OCI-LY7 (cell line): ENCODE data around the gene CARD10. TPM values are rescaled to one million over a fixed set of nuclear protein-coding genes. Genes with fewer than 3 reads are reported as not detected.
"Not testable (repeated sequence)": the region's sequence is repeated elsewhere in the genome, so short reads cannot be mapped to it uniquely, and the experiment has no call there.

Experiments
- BruUV-seq: library from RNA; stranded (reverse); fragments of 400-500 nt; replicated peaks from 2 replicates; lab custom pipeline; 2021; lab: Mats Ljungman, UMichigan
- CTCF ChIA-PET: fragments of 300-600 bp; sonication (Branson Sonifier 250); formaldehyde crosslinking; loops from one replicate; lab custom pipeline; 2022; ENCODE audit warnings: antibody characterized with exemption; ENCODE audit not compliant: unreplicated experiment; lab: Charles Lee
- POLR2A ChIA-PET: fragments of 300-600 bp; sonication (Branson Sonifier 250); formaldehyde crosslinking; loops from one replicate; lab custom pipeline; 2022; ENCODE audit warnings: antibody characterized with exemption; lab: Charles Lee
- DNase-seq: peaks from one replicate; pipeline ENCODE4 v3.0.0-alpha.2; 2015; ENCODE audit warnings: low spot score
- H2AFZ ChIP-seq: fragments of 200-600 bp; sonication (generic), shearing (Covaris generic); 2 replicates; pipeline ENCODE4 v1.6.1; 2014; ENCODE audit warnings: mild to moderate bottlenecking, antibody characterized with exemption, low read length, moderate library complexity
- H3K27ac ChIP-seq: fragments of 200-600 bp; sonication (generic); 2 replicates; pipeline ENCODE4 v1.5.1; 2014; ENCODE audit warnings: mixed run types, low read depth, mild to moderate bottlenecking, moderate library complexity, low read length, inconsistent platforms; ENCODE audit not compliant: poor library complexity, severe bottlenecking
- H3K36me3 ChIP-seq: fragments of 200-600 bp; sonication (generic); 2 replicates; pipeline ENCODE4 v1.6.1; 2014; ENCODE audit warnings: mild to moderate bottlenecking, antibody characterized with exemption, low read length, moderate library complexity, mixed read lengths; ENCODE audit not compliant: insufficient read depth
- H3K4me1 ChIP-seq: fragments of 200-600 bp; sonication (generic); 2 replicates; pipeline ENCODE4 v1.5.1; 2014; ENCODE audit warnings: mild to moderate bottlenecking, low read length; ENCODE audit not compliant: insufficient read depth, poor library complexity, severe bottlenecking
- H3K4me2 ChIP-seq: fragments of 200-600 bp; sonication (generic); 2 replicates; pipeline ENCODE4 v1.6.1; 2014; ENCODE audit warnings: mild to moderate bottlenecking, low read length
- H3K4me3 ChIP-seq: fragments of 200-600 bp; sonication (generic); 2 replicates; pipeline ENCODE4 v1.5.1; 2014; ENCODE audit warnings: mild to moderate bottlenecking, low read depth, low read length; ENCODE audit not compliant: poor library complexity, severe bottlenecking
- H3K79me2 ChIP-seq: fragments of 200-600 bp; sonication (generic); 2 replicates; pipeline ENCODE4 v1.6.1; 2016; ENCODE audit warnings: low read depth, mild to moderate bottlenecking, low read length, moderate library complexity, mixed read lengths; ENCODE audit not compliant: insufficient read depth
- H3K9me2 ChIP-seq: fragments of 200-600 bp; sonication (generic); 2 replicates; pipeline ENCODE4 v1.6.1; 2016; ENCODE audit warnings: mild to moderate bottlenecking, low read length, mixed read lengths; ENCODE audit not compliant: insufficient read depth
- H3K9me3 ChIP-seq: fragments of 200-600 bp; sonication (generic); 2 replicates; pipeline ENCODE4 v1.6.1; 2014; ENCODE audit warnings: mild to moderate bottlenecking, mixed run types, low read length, mixed read lengths
- H4K20me1 ChIP-seq: fragments of 200-600 bp; sonication (generic); 2 replicates; pipeline ENCODE4 v1.6.1; 2014; ENCODE audit warnings: mild to moderate bottlenecking, antibody characterized with exemption, low read length, moderate library complexity, mixed read lengths; ENCODE audit not compliant: insufficient read depth
- CTCF ChIP-seq: fragments of 200-600 bp; sonication (generic); conservative IDR thresholded peaks from 2 replicates; pipeline ENCODE4 v1.5.1; 2014; ENCODE audit warnings: mild to moderate bottlenecking, antibody characterized with exemption, low read length, moderate library complexity, mixed read lengths
- EZH2phosphoT487 ChIP-seq: fragments of 200-600 bp; sonication (generic); IDR thresholded peaks from 2 replicates; pipeline ENCODE4 v1.6.1; 2018; ENCODE audit warnings: low read depth, borderline replicate concordance, mild to moderate bottlenecking, mixed run types, antibody characterized with exemption, low read length, moderate library complexity, mixed read lengths
- intact Hi-C: fragments of 100-400 bp; cut with micrococcal nuclease; formaldehyde crosslinking; loops from one replicate; pipeline ENCODE4 v1.10.0; 2022; ENCODE audit not compliant: unreplicated experiment
- total RNA-seq, 2 experiments: library from RNA; depleted of rRNA in 1 of 2; stranded (reverse); fragments of >200 nt in 1 of 2; shearing (Covaris generic) in 1 of 2; gene quantifications; 2 replicates each; pipeline ENCODE4 v1.2.3, GENCODE V29; 2014 to 2022

Gene CARD10
- total RNA-seq, 2 experiments from 2014 or later: 2.8 to 4.0 TPM

GRCh38 chr22:37469416-37470086 is 49.7 kb downstream of the CARD10 start:
- Histone ChIP-seq H3K9me2 (no peaks in the 10 kb centered on the region), H4K20me1 (no peaks in the 10 kb centered on the region), H3K4me3 (no peak overlapping the region), H3K79me2 (peaks cover 5% of the 10 kb centered on the region; the same call in 1 of the 2 replicates), H3K9me3 (no peaks in the 10 kb centered on the region), H3K4me1 (peaks cover 41% of the 10 kb centered on the region), H3K27ac (no peak overlapping the region), H3K36me3 (peaks cover 94% of the 10 kb centered on the region), H3K4me2 (no peak overlapping the region), H2AFZ (no peak overlapping the region)
- TF ChIP-seq CTCF (no peak), EZH2phosphoT487 (no peak)
- POLR2A ChIA-PET: no interaction called here
- CTCF ChIA-PET: no interaction called here
- DNase-seq: no peak
- TSS peak; percentile 61 for BruUV-seq
- intact Hi-C loops: no loop called here

- H3K4me1 ChIP-seq: peaks cover 46% of the 10 kb centered on the region
- CTCF ChIA-PET, H3K9me3 ChIP-seq, H3K9me2 ChIP-seq, H3K4me2 ChIP-seq, intact Hi-C loops, POLR2A ChIA-PET, H3K79me2 ChIP-seq, BruUV-seq, H3K27ac ChIP-seq, H4K20me1 ChIP-seq, H2AFZ ChIP-seq, H3K4me3 ChIP-seq, DNase-seq: not testable (repeated sequence)
- peaks cover 83% of the 10 kb centered on the region for H3K36me3 ChIP-seq
These were observed 51.0 kb downstream of the CARD10 start for GRCh38 chr22:37468201-37468695.

GRCh38 chr22:37467391-37467955 is 51.7 kb downstream of the CARD10 start:
- TF ChIP-seq CTCF (no peak), EZH2phosphoT487 (no peak)
- H3K27ac ChIP-seq: no peak overlapping the region
- peaks cover 47% of the 10 kb centered on the region for H3K4me1 ChIP-seq
- no peaks in the 10 kb centered on the region for H3K9me2 ChIP-seq
- H3K36me3 ChIP-seq: peaks cover 76% of the 10 kb centered on the region
- ChIA-PET POLR2A (no interaction called here), CTCF (no interaction called here)
- no peak overlapping the region for H2AFZ ChIP-seq
- no peaks in the 10 kb centered on the region for H4K20me1 ChIP-seq
- H3K9me3 ChIP-seq: no peaks in the 10 kb centered on the region
- no peak overlapping the region for H3K4me3 ChIP-seq
- H3K4me2 ChIP-seq: no peak overlapping the region
- H3K79me2 ChIP-seq: peaks cover 5% of the 10 kb centered on the region; the same call in 1 of the 2 replicates
- intact Hi-C loops: no loop called here
- DNase-seq: no peak
- no TSS peak for BruUV-seq
